ENCODE results near the gene PROCA1. TPM values are rescaled to one million over a fixed set of nuclear protein-coding genes. Genes with fewer than 3 reads are reported as not detected.

Gene PROCA1
- polyA plus RNA-seq, 1 donor (not counting 4 experiments of a cell fraction or from before 2014, with no cell fraction given), result 0.39 TPM

DNA sequence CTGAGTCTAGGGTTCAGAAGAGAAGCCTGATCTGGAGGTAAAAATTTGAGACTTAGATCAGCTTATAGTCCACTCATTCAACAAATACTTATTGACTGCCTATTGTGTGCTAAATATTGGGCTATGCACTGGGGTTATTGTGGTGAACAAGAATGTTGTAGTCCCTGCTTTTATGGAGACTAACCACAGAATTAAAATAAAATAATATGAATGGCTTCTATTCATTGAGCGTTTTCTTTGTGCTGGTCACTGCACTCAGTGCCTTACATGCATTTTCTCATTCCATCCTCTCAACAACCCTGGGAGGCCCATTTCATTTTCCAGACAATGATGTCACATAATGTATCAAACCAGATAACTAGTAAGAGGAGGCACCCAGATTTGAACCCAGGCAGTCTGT is 21.7 kb upstream of the PROCA1 start:
- dilution Hi-C loops (cut with MboI; ENCODE audit: extremely low pct_ligation_motif_present, low sequenced_read_pairs), result no loop called here
- DNase-seq (ENCODE audit: low read depth, low spot score), result no peak
- Histone ChIP-seq H3K36me3 (ENCODE audit: control insufficient read depth in 2 of 2, extremely low read depth in 1 of 2, insufficient read depth in 2 of 2, low read length in 2 of 2) (no peaks in the 10 kb centered on the region), H3K27me3 (ENCODE audit: control insufficient read depth, extremely low read depth, insufficient read depth, low read length) (no peaks in the 10 kb centered on the region), H3K9ac (ENCODE audit: control insufficient read depth, extremely low read depth, insufficient read depth, low read length) (no peak overlapping the region), H3K4me1 (ENCODE audit: control insufficient read depth, extremely low read depth, insufficient read depth, low read length) (peaks cover 13% of the 10 kb centered on the region), H3K9me3 (ENCODE audit: control insufficient read depth, low read depth, low read length) (no peaks in the 10 kb centered on the region), H4K20me1 (ENCODE audit: control insufficient read depth, extremely low read depth, insufficient read depth, low read length) (no peaks in the 10 kb centered on the region), H3K27ac (ENCODE audit: control insufficient read depth, insufficient read depth, low read length) (no peak overlapping the region), H3K4me2 (ENCODE audit: control insufficient read depth, extremely low read depth, insufficient read depth, low read depth, low read length) (no peak overlapping the region), H3K79me2 (ENCODE audit: control insufficient read depth, insufficient read depth, low read length) (no peaks in the 10 kb centered on the region), H3K9me1 (ENCODE audit: control insufficient read depth, extremely low read depth, insufficient read depth, low read length) (no peaks in the 10 kb centered on the region), H3K4me3 (ENCODE audit: control insufficient read depth in 2 of 3, extremely low read depth in 1 of 3, insufficient read depth in 2 of 3, low read depth in 1 of 3, low read length in 3 of 3) (no peak overlapping the region), H2AFZ (ENCODE audit: control insufficient read depth, low read length) (no peak overlapping the region)
- TF ChIP-seq, protein P1, sequence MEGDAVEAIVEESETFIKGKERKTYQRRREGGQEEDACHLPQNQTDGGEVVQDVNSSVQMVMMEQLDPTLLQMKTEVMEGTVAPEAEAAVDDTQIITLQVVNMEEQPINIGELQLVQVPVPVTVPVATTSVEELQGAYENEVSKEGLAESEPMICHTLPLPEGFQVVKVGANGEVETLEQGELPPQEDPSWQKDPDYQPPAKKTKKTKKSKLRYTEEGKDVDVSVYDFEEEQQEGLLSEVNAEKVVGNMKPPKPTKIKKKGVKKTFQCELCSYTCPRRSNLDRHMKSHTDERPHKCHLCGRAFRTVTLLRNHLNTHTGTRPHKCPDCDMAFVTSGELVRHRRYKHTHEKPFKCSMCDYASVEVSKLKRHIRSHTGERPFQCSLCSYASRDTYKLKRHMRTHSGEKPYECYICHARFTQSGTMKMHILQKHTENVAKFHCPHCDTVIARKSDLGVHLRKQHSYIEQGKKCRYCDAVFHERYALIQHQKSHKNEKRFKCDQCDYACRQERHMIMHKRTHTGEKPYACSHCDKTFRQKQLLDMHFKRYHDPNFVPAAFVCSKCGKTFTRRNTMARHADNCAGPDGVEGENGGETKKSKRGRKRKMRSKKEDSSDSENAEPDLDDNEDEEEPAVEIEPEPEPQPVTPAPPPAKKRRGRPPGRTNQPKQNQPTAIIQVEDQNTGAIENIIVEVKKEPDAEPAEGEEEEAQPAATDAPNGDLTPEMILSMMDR (optimal IDR thresholded peaks at IDR 0.05 in 1 of 3, IDR thresholded peaks at IDR 0.05 in 1 of 3, conservative IDR thresholded peaks at IDR 0.05 in 1 of 3; ENCODE audit: extremely low read depth in 1 of 3, insufficient read depth in 2 of 3, low read length in 3 of 3), result no peak
- TF ChIP-seq EZH2 (IDR thresholded peaks at IDR 0.05; ENCODE audit: low read length), result no peak
- no peak for FAIRE-seq

DNA sequence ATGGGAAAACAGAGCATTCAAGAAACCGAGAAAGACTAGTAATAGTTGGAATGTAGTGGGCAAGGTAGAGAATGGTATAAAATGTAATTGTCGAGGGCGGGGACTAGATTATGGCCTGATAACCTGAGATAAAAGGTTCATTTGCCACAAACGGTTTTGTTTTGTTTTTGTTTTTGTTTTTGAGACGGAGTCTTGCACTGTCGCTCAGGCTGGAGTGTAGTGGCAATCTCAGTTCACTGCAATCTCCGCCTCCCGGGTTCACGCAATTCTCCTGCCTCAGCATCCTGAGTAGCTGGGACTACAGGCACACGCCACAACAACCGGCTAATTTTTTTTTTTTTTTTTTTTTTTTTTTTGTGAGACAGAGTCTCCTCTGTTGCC is 18.3 kb upstream of the PROCA1 start:
- no peak for FAIRE-seq
- peaks cover 5% of the 10 kb centered on the region for H4K20me1 ChIP-seq (ENCODE audit: control insufficient read depth, extremely low read depth, insufficient read depth, low read length)
- no peak overlapping the region for H3K4me3 ChIP-seq (ENCODE audit: control insufficient read depth in 2 of 3, extremely low read depth in 1 of 3, insufficient read depth in 2 of 3, low read depth in 1 of 3, low read length in 3 of 3)
- dilution Hi-C loops (cut with MboI; ENCODE audit: extremely low pct_ligation_motif_present, low sequenced_read_pairs), result no loop called here
- peaks cover 1 to 4% of the 10 kb centered on the region in 2 experiments for H3K36me3 ChIP-seq (ENCODE audit: control insufficient read depth in 2 of 2, extremely low read depth in 1 of 2, insufficient read depth in 2 of 2, low read length in 2 of 2)
- H3K9me3 ChIP-seq (ENCODE audit: control insufficient read depth, low read depth, low read length), result no peaks in the 10 kb centered on the region
- no peaks in the 10 kb centered on the region for H3K27me3 ChIP-seq (ENCODE audit: control insufficient read depth, extremely low read depth, insufficient read depth, low read length)
- peaks cover 27% of the 10 kb centered on the region for H3K4me1 ChIP-seq (ENCODE audit: control insufficient read depth, extremely low read depth, insufficient read depth, low read length)
- H3K9ac ChIP-seq (ENCODE audit: control insufficient read depth, extremely low read depth, insufficient read depth, low read length), result no peak overlapping the region
- no peak overlapping the region for H3K4me2 ChIP-seq (ENCODE audit: control insufficient read depth, extremely low read depth, insufficient read depth, low read depth, low read length)
- H3K9me1 ChIP-seq (ENCODE audit: control insufficient read depth, extremely low read depth, insufficient read depth, low read length), result no peaks in the 10 kb centered on the region
- no peak overlapping the region for H2AFZ ChIP-seq (ENCODE audit: control insufficient read depth, low read length)
- TF ChIP-seq EZH2 (IDR thresholded peaks at IDR 0.05; ENCODE audit: low read length), result no peak
- TF ChIP-seq, protein P1 (optimal IDR thresholded peaks at IDR 0.05 in 1 of 3, IDR thresholded peaks at IDR 0.05 in 1 of 3, conservative IDR thresholded peaks at IDR 0.05 in 1 of 3; ENCODE audit: extremely low read depth in 1 of 3, insufficient read depth in 2 of 3, low read length in 3 of 3), result no peak
- no peak overlapping the region for H3K27ac ChIP-seq (ENCODE audit: control insufficient read depth, insufficient read depth, low read length)
- DNase-seq (ENCODE audit: low read depth, low spot score), result no peak
- no peaks in the 10 kb centered on the region for H3K79me2 ChIP-seq (ENCODE audit: control insufficient read depth, insufficient read depth, low read length)

Measured in keratinocyte (primary cell).